Measurements from ENCODE around the gene KIAA1217. TPM values are rescaled to one million over a fixed set of nuclear protein-coding genes. Genes with fewer than 3 reads are reported as not detected.

The KIAA1217 gene
- total RNA-seq, 1 experiment from 2014 or later, result 23.4 TPM

- TF ChIP-seq ERG (CRISPR knock-in tag; IDR thresholded peaks at IDR 0.05), result no peak
Measured at GRCh38 chr10:24568042-24568441, 359.1 kb downstream of the KIAA1217 start (continued).

GRCh38 chr10:24569330-24569796 is 360.4 kb downstream of the KIAA1217 start:
- ATAC-seq (no peak), DNase-seq (ENCODE audit: low spot score) (no peak)
- Mint-ChIP-seq H3K36me3 (no peaks in the 10 kb centered on the region), H3K4me3 (no peak overlapping the region), H3K4me1 (peaks cover under 1% of the 10 kb centered on the region; the same call in 1 of the 2 replicates), H3K9me3 (peaks cover 9% of the 10 kb centered on the region), H3K27me3 (ENCODE audit: low read depth) (no peaks in the 10 kb centered on the region), H3K27ac (no peak overlapping the region)
- no peak for TF ChIP-seq JUN (CRISPR knock-in tag; IDR thresholded peaks at IDR 0.05)
- no peak for TF ChIP-seq ERG (CRISPR knock-in tag; IDR thresholded peaks at IDR 0.05)
- no peak for TF ChIP-seq E2F1 (CRISPR knock-in tag; IDR thresholded peaks at IDR 0.05)
- no peak for TF ChIP-seq ATF6 (CRISPR knock-in tag; IDR thresholded peaks at IDR 0.05)
- TF ChIP-seq NR3C1 (CRISPR knock-in tag; conservative IDR thresholded peaks at IDR 0.05; ENCODE audit: low read depth), result no peak
- no peak for TF ChIP-seq GTF2I (CRISPR knock-in tag; conservative IDR thresholded peaks at IDR 0.05)
- TF ChIP-seq OVOL2 (CRISPR knock-in tag; IDR thresholded peaks at IDR 0.05; ENCODE audit: borderline replicate concordance), result no peak
- no peak for TF ChIP-seq SMAD4 (CRISPR knock-in tag; IDR thresholded peaks at IDR 0.05)
- no peak for TF ChIP-seq ZNF532 (CRISPR knock-in tag; IDR thresholded peaks at IDR 0.05; ENCODE audit: borderline replicate concordance)
- TF ChIP-seq PRRX2 (CRISPR knock-in tag; IDR thresholded peaks at IDR 0.05), result no peak
- CTCF ChIA-PET, result interaction anchor here (0.9 to 3.7 kb wide), 2 partner anchors 48 to 50 kb away, joined by 4 to 11 read pairs; no protein-coding TSS in a partner anchor
- POLR2A ChIA-PET, result interaction anchor here (0.7 kb wide), 1 partner anchor 354 kb away, joined by 3 read pairs; no protein-coding TSS in a partner anchor

- Mint-ChIP-seq H3K4me1 (peaks cover 7% of the 10 kb centered on the region), H3K27me3 (ENCODE audit: low read depth) (no peaks in the 10 kb centered on the region), H3K4me3 (no peak overlapping the region), H3K27ac (no peak overlapping the region), H3K36me3 (no peaks in the 10 kb centered on the region), H3K9me3 (peaks cover 7% of the 10 kb centered on the region)
- no peak for TF ChIP-seq FOXK1 (CRISPR knock-in tag; IDR thresholded peaks at IDR 0.05)
- TF ChIP-seq SP1 (CRISPR knock-in tag; conservative IDR thresholded peaks at IDR 0.05), result no peak
- TF ChIP-seq NR3C1 (CRISPR knock-in tag; conservative IDR thresholded peaks at IDR 0.05; ENCODE audit: low read depth), result no peak
- TF ChIP-seq MYBL2 (CRISPR knock-in tag; IDR thresholded peaks at IDR 0.05), result no peak
- no peak for TF ChIP-seq ZNF138 (CRISPR knock-in tag; conservative IDR thresholded peaks at IDR 0.05)
- DNase-seq (ENCODE audit: low spot score) (no peak), ATAC-seq (no peak)
- CTCF ChIA-PET, result interaction anchor here (0.9 to 3.7 kb wide), 2 partner anchors 48 to 50 kb away, joined by 4 to 11 read pairs; no protein-coding TSS in a partner anchor
- POLR2A ChIA-PET, result no interaction called here
Measured at GRCh38 chr10:24569828-24570657, 361.1 kb downstream of the KIAA1217 start.
